HG02588 (cell line): ENCODE results near the gene SPTBN1.
"Not testable (repeated sequence)": the region's sequence is repeated elsewhere in the genome, so short reads cannot be mapped to it uniquely, and the experiment has no call there.

Source experiments
- ATAC-seq: cut with Tn5 transposase; IDR thresholded peaks from one replicate; pipeline ENCODE4 v1.9.1; 2021; ENCODE audit warnings: mild to moderate bottlenecking, moderate library complexity; ENCODE audit not compliant: unreplicated experiment

SPTBN1 gene

GRCh38 chr2:54499661-54500060 is 43.5 kb downstream of the SPTBN1 start:
- no peak for ATAC-seq

DNA sequence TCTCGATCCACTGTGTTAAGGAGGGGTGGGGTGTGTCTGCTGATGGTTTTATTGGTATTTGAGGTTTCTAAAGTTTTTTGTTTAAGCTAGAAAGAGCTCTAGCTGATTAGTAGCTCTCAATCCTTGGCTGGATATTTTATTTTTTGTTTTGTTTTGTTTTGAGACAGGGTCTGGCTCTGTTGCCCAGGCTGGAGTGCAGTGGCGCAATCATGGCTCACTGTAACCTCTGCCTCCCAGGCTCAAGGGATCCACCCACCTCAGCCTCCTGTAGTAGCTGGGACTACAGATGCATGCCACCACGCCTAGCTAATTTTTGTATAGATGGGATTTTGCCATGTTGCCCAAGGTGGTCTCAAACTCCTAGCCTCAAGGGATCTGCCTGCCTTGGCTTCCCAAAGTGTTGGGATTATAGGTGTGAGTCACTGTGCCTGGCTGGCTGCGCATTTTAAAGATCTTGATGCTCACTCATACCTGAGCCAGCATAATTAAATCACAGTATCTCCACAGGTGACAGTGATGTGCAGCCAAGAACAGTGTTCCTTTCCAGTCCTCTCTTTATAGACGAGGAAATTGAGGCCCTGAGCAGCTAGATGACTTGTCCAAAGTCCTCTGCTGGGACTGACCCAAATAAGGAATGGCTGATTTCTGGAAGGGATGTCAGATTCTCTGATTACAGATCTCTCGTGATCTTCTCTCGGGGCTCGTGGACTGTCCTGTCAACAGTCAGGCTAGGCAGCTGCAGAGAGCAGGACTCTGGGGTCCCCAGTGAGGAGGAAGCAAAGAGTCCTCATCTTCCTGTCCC is 44.5 kb downstream of the SPTBN1 start:
- no peak for ATAC-seq

- ATAC-seq, result no peak
These were observed 46.6 kb downstream of the SPTBN1 start for GRCh38 chr2:54502731-54503130.

DNA sequence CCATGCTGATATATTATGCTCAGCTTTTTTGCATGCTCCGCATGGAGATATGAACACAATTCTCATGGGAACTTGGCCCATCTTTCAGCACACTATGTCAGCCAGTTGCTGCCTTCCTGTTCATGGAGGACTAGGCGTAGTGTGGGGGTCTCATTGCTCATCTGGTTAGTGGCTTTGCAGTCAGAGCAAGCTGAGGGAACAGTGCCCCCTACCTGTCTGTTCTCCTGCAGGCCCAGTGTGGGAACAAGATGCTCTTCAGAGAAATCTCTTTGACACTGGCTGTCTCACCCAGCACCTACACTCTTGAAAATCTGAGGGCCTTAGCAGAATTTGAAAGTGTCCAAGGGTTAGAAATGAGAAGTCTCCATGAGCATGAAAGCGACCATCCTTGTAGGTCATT is 47.1 kb downstream of the SPTBN1 start:
- ATAC-seq, result no peak

DNA sequence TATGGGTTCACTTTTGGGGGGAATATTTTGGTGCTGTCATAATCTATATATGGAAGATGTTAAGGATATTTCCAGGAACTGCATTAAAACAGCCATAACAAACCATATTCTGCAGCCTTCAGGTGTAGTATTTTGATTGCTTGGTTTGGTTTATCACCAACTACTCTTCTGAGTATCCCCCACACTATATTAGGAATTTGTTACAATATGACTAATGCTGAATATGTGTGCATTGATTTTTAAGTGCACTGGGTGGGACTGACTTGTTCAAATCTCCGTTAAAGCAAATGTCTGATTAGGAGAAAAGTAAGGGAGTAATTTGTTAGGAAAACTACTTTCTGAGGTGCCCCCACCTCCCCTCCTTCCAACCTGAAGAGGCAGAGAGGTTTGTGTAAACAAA is 47.7 kb downstream of the SPTBN1 start:
- ATAC-seq, result no peak

GRCh38 chr2:54504866-54505265 is 48.7 kb downstream of the SPTBN1 start:
- ATAC-seq, result no peak

- no peak for ATAC-seq
These were observed 52.4 kb downstream of the SPTBN1 start for GRCh38 chr2:54508541-54508940.

- not testable (repeated sequence) for ATAC-seq
These were observed 52.9 kb downstream of the SPTBN1 start for GRCh38 chr2:54509043-54509442.

DNA sequence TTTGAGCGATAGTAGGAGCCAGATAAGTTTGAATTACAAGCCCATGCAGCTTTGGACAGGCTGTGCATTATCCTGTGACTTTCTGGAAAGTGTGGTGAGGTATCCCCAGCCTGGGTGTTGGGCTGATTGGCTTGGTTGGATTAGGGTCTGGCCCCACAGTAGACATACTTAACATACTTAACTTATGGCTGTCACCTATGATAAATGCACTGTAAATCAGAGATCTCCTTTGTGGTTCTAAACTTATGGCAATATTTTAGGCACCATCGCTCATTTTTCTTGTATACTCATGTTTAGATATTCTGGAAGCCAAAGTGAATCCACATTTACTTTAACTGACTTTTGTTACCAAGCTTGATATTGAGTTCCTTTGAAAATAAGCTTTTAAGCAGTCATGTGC is 54.8 kb downstream of the SPTBN1 start:
- ATAC-seq, result no peak

DNA sequence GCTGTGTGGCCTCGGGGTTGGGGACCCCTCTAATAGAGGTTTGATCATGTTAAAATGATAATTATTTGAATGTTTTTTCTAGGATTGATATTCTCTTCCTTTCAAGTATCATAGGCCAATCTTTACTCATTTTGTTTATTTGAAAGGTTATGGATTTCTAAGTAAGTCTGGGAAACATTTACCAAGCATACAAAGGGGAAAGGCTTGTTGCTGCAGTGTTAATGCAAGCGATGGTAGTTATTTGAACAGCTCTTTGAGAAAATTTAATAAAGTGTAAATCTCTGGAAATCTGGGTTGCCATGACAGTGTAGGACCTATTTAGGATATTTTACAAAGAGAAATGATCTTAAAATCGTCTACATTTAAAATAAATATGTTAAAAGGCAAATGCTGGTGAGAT is 56.1 kb downstream of the SPTBN1 start:
- ATAC-seq, result no peak

- ATAC-seq, result no peak
These were observed 56.7 kb downstream of the SPTBN1 start for GRCh38 chr2:54512663-54513362.

DNA sequence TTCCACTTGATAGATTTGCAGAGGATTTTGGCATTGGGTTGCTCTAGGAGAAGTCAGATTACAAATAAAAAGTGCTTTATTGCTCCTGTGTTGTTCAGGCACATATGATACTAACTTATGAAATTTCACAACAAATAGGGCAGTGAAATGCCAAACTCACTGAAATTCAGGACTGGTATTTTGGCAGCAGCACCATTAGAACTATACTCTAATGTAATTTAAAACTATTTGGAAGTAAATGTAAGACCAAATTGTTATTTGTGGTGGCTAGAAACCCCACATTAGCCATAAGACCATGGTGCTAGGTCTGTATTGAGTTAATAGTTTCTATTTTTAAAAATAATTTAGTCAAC is 57.2 kb downstream of the SPTBN1 start:
- no peak for ATAC-seq

DNA sequence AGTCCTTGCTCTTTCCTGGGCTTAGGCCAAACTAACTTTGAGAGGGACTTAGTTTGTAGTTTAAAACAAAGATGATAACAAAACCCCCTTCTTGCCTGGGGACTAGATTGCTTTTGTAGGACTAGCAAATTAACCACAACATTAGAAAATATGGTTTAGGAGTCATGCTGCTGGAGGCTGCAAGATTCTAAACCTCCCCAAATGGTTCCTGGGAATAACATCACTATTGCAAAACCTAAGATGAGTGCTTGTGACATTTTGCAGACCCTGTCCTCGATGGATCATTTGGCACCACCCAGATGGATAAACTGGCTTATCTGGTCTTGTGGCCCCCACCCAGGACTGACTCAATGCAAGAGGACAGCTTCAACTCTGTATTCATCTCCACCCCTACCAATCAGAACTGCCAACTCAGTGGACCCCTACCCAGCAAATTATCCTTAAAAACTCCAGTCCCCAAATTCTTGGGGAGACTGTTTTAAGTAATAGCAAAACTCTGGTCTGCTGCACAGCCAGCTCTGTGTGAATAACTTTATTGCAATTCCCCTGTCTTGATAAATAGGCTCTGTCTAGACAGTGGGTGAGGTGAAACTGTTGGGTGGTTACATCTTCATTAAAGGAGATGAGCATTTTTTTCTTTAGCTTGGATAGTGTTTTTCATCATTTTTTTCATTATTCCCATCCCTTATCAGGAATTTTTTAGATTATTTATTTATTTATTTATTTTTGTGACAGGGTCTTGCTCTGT is 58.9 kb downstream of the SPTBN1 start:
- no peak for ATAC-seq

DNA sequence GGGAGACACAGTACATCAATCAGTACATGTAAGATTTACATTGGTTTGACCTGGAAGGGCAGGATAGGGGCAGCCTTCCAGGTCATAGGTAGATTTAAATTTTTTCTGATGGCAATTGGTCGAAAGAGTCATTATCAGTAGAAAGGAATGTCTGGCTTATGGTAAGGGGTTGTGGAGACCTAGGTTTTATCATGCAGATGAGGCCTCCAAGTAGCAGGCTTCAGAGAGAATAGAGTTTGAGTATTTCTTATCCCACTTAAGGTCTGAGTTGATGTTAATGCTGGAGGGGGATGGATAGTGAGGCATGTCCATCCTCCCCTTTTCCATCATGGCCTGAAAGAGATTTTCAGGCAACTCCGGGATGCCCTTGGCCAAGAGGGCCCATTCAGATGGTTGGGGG is 60.7 kb downstream of the SPTBN1 start:
- ATAC-seq, result no peak

DNA sequence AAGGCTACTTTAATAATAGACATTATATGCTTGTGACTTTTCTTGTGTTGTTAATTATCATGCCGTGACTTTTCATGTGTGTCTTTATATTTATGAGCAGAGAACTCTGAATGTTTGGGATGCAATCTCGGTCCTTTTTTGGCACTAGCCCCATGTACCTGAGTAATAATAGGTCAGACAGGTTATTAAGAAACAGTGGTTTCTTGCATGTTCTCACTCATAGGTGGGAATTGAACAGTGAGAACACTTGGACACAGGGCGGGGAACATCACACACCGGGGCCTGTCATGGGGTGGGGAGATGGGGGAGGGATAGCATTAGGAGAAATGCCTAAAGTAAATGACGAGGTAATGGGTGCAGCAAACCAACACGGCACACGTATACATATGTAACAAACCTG is 61.9 kb downstream of the SPTBN1 start:
- ATAC-seq, result not testable (repeated sequence)

GRCh38 chr2:54518430-54518829 is 62.3 kb downstream of the SPTBN1 start:
- ATAC-seq, result no peak

- ATAC-seq, result no peak
These were observed 63.8 kb downstream of the SPTBN1 start for GRCh38 chr2:54519841-54520459.

- ATAC-seq, result no peak
These were observed 64.6 kb downstream of the SPTBN1 start for GRCh38 chr2:54520687-54521086.

- peak; percentile 75 for ATAC-seq
These were observed 66.6 kb downstream of the SPTBN1 start for GRCh38 chr2:54522624-54523281.

DNA sequence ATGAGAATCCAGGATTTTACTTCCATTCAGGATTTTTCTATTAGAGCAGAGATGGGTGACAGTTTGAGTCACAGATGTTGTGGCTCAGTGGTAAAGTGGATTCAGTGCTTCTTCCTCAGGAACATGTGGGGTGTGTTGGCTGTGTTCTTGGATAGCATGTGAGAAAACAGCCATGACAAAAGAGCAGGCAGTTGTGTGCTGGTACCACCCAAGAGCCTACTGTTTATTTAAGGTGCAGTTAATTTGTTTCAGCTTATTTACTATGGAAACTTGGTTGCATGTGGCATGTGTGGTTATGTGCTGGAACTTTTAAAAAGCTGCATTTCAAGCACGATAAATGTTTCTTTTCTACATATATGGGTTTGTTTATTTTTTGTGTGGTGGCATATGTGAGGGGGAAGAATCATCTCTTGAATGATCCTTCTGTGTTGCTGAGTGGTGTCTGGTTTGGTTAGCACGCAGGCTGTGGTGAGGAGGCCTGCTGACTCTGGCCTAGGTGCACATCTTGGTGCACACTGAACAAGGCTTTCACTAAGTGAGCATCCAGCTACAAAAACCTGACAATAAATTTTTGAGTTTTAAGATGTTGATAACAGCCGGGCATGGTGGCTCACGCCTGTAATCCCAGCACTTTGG is 67.3 kb downstream of the SPTBN1 start:
- no peak for ATAC-seq
